ENCODE results near the gene SNAP47. TPM values are rescaled to one million over a fixed set of nuclear protein-coding genes. Genes with fewer than 3 reads are reported as not detected.

The SNAP47 gene
- total RNA-seq, 1 donor from 2014 or later, result 31.4 TPM

Other genes with a start within 250 kb of the SNAP47 start
- 4.6 and 6.6 TPM in 2 replicates for gene ZNF678, start 171.9 kb upstream of the SNAP47 start, total RNA-seq
- 21.5 and 25.0 TPM in 2 replicates for gene JMJD4, start 133 bp upstream of the SNAP47 start, total RNA-seq
- not detected in 2 replicates for gene PRSS38, start 80.2 kb downstream of the SNAP47 start, total RNA-seq
- gene WNT9A, start 212.5 kb downstream of the SNAP47 start, total RNA-seq, result 0.09 and 0.25 TPM in 2 replicates

Data from T-helper 2 cell treated with Interferon-gamma antibody and Interleukin-4, amounts not matched to agents 100 ng/mL and 5 ng/mL, for 36 hours (primary cell).